Measurements from ENCODE around the gene AGRN.
"Not testable (repeated sequence)": the region's sequence is repeated elsewhere in the genome, so short reads cannot be mapped to it uniquely, and the experiment has no call there.

The AGRN gene

DNA sequence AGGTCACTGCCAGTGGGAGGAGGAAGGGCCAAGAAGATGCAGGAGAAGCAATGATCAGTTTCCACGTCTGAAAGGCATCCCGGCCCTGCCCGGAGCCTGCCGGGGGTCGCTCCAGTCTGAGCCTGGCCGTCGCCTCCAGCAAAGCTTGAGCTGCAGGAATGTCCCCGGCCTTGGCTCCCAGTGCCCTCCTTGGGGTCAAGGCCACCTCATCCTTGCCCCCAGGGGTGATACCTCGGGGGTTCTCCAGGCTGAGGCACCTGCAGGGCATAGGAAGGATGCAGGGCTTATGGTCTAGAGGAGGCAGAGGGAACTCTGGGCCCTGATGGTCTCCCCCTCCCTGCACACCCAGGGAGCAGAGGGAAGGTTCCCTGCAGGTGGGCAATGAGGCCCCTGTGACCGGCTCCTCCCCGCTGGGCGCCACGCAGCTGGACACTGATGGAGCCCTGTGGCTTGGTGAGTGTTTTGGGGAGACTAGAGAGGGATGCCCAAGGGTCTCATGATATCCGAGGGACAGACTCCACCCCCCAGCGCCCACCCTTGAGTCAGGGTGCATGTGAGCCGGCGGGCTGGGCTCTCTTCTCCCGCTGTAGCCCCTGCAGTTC lies 34.3 kb downstream of the AGRN start:
- no peak for DNase-seq

DNA sequence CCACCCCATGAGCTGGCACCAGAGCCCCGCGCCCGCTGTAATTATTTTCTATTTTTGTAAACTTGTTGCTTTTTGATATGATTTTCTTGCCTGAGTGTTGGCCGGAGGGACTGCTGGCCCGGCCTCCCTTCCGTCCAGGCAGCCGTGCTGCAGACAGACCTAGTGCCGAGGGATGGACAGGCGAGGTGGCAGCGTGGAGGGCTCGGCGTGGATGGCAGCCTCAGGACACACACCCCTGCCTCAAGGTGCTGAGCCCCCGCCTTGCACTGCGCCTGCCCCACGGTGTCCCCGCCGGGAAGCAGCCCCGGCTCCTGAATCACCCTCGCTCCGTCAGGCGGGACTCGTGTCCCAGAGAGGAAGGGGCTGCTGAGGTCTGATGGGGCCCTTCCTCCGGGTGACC lies 35.1 kb downstream of the AGRN start:
- DNase-seq, result no peak

DNA sequence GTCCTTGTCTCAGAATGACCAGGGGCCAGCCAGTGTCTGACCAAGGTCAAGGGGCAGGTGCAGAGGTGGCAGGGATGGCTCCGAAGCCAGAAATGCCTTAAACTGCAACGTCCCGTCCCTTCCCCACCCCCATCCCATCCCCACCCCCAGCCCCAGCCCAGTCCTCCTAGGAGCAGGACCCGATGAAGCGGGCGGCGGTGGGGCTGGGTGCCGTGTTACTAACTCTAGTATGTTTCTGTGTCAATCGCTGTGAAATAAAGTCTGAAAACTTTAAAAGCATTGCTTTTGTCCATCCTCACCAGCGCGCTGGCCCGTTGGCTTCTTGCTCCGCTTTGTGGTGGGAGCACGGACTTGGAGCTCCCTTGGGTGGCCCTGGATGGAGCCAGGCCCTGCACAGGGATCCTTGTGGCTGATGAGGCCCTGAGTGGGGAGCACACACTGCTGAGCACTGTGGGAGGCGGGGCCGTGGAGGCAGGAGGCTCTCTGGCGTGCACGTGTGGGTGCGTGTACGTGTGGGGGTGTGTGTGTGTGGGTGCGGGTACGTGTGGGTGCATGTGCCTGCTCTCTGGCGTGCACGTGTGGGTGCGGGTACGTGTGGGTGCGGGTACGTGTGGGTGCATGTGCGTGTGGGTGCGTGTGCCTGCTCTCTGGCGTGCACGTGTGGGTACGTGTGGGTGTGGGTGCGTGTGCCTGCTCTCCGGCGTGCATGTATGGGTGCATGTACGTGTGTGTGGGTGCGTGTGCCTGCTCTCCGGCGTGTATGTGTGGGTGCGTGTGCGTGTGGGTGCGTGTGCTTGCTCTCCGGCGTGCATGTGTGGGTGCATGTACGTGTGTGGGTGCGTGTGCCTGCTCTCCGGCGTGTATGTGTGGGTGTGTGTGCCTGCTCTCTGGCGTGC lies 36.2 kb downstream of the AGRN start:
- no peak for DNase-seq

DNA sequence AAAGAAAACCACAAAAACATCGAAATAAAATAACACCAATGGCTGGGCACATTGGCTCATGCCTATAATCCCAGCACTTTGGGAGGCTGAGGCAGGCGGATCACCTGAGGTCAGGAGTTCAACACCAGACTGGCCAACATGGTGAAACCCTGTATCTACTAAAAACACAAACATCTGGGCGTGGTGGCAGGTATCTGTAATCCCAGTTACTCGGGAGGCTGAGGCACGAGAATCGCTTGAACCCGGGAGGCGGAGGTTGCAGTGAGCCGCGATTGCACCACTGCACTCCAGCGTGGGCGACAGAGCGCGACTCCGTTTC lies 37.8 kb downstream of the AGRN start:
- not testable (repeated sequence) for DNase-seq

DNA sequence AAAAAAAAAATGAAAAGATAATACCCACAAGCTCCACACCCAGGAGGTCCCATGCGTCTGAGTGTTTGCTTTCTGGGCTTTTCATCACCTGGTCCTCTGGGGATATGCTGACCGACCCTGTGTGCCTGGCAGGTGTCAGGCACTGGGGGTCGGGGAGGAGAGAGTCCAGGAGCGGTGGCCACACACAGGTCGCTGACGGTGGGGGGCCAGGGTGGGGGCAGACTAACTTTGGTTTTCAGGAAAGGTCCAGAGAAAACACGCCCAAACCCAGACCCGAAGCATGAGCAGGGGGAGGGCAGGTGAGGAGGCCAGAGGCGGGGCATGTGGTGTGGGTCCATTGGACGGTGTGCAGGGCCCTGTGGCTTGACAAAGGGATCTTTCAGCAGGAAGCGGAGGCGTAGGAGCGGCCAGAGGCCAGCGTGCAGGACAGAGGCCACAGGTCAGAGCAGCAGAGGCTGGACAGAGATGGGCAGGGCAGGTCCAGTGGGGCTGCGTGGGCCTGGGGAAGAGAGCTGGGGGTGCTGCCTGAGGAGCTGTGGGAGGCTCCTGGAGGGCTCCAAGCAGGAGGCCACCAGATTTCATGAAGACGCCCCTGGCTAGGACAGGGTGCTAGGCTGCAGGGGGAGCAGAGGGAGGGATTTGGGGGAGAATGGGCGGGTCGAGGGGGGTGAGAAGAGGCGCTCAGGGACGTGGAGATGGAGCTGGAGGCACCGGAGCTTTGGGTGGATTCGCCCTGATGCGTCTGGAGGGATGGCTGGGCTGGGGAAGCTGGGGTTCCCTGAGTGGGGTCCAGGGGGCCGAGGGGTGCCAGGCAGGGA lies 38.4 kb downstream of the AGRN start:
- no peak for DNase-seq

DNA sequence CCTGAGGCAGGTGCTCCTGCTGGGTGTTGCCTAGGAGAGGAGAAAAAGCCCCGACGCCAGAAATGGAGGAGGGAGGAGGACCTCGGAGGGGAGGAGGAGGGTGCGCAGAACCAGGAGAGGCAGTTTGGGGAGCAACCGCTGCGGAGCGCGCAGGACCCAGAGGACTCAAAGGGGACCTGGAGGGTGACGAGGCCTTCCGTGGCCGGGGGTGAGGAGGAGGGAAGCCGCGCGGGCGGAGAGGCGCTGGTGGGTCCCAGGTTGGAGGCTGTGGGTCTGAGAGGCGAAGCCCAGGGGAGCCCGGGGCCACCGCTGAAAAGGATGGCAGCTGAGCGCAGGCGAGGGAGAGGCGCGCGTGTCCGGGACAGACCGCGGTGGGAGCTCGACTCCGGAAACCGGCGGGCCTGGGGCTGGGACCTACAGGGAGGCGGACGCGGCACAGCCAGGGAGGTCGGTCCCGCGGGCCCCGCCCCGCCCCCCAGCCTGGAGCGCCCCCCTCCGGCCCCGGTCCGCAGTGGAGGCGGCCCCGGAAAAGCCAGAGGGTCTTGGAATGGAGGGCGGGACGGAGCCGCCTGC lies 39.1 kb downstream of the AGRN start:
- DNase-seq, result peak; percentile 57

DNA sequence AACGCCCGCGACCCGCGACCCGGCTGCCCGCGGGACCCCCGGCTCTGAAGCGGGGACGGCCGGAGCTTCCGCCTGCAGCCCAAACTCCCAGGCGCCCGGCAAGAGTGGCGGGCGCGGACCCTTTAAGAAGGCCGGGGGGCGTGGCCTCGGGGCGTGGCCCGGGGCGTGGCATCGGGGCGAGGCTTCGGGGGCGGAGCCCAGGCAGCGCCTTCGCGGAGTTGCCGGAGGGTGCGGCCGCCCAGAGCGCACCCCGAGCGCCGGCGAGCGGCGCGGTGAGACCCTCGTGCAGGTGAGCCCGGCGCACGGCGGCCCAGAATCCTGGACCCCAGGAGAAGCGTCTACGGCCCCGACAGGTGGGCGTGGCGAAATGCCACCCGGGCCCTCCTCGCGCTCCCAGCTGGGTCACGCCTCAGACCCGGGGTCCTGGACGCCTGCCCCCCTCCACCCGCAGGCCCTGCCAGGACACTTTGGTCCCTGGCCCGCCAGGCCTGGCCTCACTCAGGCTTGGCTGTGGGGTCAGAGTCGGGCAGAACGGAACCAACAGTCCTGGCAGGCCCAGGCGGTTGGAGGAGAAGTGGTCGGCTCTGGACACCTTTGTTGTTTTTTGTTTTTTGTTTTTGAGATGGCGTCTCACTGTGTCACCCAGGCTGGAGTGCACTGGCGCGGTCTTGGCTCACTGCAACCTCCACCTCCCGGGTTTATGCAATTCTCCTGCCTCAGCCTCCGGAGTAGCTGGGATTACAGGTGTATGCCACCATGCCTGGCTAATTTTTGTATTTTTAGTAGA lies 39.8 kb downstream of the AGRN start:
- DNase-seq, result peak; percentile 94

DNA sequence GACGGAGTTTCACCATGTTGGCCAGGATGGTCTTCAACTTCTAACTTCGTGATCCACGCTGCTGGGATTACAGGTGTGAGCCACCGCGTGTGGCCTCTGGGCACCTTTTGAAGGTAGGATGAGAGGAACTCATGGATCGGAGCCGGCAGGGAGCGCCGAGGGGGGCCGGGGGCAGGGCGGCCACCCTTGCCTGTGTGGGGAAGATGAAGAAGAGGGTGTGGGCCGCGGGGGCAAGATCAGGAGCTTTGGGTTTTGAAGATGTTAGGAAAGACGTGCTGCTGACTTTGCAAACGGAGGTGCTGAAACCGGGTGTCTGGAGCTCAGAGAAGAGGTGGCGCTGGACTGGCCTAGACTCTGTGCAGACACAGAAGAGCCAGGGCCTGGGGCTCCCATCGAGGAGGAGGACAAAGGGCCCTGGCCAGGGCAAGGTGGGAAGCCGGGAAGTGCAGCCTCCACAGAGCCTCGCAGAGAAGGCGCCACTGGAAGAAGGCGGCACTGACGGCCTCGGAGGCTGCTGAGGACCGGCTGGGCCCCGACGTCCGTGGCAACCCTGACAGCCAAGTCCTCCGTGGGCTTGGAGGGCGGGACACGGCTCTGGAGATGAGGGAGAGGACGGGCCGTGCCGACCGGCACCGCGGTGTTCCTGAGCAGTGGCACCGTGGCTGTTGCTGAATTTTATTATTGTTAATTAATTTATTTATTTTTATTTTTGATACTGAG lies 40.5 kb downstream of the AGRN start:
- DNase-seq, result no peak

DNA sequence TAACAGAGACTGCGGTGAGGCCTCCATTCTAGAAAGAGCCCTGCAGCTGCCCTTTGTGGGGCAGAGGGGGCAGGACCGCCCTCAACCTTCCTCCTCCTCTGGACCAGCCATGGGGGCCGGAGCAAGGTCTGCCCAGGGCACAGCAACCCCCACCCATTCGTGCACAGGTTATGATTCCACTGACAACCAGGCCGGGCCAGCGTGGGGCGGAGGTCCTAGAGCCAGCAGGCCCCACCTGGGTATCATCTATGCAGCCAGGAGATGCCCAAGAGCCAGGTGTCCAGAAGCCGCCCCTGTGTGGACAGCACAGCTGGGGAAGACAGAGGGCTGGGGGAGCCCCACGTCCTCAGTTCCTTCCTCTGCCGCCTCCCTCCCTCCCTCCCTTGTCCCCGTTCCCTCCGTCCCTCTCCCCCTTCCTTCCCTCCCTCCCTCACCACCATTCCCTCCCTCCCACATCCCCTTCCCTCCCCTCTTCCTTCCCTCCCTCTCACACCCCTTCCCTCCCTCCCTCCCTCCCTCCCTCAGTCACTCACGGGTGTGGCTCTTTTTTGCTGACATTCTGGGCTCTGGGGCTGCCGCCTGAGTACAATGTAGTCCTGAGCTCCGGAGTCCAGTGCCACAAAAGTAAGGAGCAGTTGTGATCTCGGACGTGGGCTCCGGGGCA lies 41.9 kb downstream of the AGRN start:
- no peak for DNase-seq

DNA sequence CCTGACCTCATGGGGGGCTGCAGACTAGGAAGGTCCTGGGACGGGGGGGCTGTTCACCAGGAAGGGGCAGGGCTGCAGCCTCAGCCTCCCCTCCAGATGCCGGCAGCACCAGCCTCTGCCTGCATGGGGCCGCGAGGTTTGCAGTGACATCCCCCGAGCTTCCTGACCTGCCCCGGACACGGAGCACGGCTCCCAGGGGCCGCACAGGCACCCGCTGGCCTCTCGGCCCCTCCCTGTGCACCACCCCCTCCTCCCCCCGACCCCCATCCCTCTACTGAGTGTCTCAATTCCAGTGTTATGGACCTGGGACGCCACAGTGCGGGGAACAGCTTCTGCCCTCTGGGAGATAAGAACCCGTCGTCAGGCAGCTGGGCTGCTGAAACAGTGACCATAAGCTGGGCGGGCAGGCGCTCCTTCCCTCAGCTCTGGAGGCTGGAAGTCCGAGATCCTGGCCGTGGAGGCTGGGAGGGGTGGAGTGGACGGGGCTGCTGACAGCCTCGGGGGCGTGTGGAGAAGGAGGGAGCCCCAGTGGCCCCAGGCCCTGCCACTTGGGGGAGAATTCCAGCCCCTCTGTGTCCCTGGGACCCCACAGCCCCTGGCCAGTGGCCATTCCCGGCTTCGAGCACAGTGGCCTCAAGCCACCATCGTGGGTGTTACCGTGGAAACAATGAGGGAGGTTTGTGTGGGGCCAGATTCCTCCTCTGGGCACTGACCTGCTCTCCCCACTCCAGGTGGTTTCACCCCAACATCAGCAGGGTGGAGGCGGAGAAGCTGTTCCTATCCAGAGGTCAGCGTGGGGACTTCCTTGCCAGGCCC lies 42.6 kb downstream of the AGRN start:
- DNase-seq, result no peak

DNA sequence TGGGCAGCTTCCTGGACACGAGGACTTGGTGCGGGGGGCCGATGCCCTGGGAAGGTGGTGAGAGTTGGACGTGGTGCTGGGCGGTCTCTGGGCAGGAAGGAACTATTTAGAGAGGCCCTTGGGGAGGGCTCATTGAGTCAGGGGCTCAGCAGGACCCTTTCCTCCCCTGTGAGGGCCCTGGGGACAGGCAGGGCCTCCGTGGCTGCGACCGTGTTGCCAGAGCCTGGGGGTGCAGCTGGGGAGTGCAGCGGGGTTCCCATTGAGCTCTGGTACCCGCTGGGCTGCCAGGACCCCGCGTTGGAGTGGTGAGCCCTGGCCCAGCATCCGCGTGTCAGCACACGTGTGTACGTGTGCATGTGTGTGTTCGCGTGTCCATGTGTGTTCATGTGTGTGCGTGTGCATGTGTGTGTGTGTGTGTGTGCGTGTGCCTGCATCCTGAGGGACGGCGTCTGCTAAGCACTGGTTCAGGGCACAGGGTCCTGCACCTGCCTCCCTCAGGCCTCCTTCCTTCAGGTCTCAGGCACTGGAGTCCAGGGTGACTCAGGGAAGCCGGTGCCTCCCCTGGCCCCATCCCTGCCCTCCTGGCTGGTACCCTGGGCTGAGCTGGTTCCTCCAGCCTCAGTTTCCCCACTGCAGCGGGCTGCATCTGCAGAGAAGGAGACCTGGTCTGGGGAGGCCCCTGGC lies 43.5 kb downstream of the AGRN start:
- no peak for DNase-seq

DNA sequence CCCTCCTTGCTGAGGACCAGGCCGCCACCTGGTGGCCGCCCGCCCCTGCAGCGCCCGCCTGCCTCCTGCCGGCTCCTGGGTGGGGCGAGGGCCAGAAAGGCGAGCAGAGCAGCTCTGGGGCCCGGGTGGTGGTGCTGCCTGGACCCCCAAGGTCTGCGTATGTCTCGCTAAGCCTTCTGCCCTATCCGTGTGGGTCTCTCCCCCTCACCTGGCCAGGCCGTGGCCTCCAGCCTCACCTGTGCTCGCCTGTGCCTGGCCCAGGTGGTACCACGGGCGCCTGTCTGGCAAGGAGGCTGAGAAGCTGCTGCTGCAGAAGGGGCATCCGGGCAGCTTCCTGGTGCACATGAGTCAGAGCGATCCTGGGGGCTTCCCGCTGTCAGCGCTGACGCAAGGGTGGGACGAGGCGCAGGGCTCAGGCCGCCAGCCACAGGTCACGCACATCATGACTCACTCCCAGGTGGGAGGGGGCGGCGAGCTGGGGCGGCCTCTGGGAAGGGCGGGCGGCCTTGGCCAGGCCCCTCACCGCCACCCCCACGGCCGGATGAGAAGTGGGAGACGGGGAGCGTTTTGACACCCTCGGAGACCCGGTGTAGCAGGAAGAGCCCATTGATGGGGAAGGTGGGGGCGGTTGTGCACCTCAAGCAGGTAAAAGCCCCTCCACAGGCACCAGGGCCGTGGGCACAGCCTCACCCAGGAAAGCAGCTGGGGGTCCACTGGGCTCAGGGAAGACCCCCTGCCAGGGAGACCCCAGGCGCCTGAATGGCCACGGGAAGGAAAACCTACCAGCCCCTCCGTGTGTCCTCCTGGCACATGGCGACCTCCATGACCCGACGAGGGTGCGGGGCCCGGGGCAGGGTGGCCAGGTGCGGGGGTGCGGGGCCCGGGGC lies 44.3 kb downstream of the AGRN start:
- DNase-seq, result peak; percentile 94

DNA sequence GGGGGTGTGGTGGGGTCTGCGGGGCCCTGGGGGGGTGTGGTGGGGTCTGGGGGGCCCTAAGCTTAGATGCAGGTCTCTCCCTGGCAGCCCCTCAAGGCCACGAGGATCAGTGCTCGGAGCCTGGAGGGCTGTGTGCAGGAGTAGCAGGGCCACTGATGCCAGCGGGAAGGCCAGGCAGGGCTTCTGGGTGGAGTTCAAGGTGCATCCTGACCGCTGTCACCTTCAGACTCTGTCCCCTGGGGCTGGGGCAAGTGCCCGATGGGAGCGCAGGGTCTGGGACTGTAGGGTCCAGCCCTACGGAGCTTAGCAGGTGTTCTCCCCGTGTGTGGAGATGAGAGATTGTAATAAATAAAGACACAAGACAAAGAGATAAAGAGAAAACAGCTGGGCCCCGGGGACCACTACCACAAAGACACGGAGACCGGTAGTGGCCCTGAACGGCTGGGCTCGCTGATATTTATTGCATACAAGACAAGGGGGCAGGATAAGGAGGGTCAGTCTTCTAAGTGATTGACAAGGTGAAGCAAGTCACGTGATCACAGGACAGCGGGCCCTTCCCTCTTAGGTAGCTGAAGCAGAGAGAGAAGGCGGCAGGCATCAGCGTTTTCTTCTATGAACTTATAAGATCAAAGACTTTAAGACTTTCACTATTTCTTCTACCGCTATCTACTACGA lies 45.5 kb downstream of the AGRN start:
- DNase-seq, result no peak

DNA sequence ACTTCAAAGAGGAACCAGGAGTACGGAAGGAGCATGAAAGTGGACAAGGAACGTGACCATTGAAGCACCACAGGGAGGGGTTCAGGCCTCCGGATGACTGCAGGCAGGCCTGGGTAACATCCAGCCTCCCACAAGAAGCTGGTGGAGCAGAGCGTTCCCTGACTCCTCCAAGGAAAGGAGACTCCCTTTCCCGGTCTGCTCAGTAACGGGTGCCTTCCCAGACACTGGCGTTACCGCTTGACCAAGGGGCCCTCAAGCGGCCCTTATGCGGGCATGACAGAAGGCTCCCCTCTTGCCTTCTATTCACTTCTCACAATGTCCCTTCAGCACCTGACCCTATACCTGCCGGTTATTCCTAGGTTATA lies 46.0 kb downstream of the AGRN start:
- DNase-seq, result not testable (repeated sequence)

DNA sequence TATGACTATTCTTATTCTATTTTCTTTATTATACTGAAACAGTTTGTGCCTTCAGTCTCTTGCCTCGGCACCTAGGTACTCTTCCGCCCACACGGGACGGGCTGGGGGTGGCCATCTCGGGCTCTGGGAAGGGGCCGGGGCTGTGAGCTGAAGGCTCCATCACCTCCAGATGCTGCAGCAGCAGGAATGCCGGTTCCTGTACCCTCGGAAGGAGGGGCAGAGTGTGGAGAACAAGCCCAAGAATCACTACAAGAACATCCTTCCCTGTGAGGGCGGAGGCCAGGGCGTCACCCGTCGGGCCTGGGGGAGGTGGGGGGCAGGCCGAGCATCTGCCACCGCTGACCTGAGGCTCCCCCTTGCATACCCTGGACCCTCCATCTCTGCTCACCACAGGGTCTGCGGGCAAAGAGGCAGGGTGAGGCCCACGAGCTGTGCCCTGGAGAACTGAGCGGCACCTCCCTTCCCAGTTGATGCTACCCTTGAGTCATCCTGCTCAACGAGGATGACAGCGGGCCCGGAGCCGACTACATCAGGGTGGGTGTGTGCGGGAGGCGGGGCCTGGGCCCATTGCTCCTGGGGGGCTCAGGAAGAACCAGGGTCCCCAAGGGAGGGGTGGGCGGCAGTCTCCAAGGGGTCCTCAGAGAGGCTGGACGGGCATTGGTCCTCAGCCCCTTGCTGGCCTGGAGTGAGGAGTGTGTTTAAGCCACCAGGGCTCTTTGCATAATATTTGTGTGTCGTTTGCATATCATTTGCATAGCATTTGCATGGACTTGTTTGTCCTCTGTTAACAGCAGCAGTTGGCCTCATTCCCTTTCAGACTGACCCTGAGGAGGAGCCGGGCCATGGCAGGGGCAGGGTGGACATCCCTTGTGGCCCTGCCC lies 46.7 kb downstream of the AGRN start:
- peak; percentile 40 for DNase-seq

DNA sequence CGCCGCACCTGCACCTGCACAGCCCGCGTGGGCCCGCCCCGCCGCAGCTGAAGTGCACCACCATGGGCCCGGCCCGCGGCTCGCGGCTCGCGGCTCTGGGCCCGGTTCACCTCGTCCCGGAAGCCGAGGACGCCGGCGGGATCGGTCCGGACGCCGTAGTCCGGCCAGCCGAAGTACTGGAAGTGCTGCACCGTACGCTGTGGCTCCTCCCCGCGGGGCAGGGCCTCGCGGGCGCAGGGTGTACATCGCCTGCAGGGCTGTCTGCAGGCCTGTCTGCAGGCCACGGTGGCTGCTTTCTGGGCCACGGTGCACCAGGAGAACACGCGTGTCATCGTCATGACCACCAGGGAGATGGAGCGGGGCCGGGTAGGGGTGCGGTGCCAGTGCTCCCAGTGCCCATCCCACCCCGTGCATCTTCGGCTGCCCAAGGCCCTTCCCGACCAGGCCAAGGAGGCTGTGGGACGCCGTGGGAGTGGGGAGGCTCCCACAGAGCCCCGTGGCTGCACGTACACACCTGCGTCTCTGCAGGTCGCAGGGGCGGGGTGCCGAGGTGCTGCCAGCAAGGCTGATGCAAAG lies 47.5 kb downstream of the AGRN start:
- no peak for DNase-seq
